Measurements from ENCODE around the gene ARHGEF28. TPM values are rescaled to one million over a fixed set of nuclear protein-coding genes. Genes with fewer than 3 reads are reported as not detected.

ARHGEF28 gene
- total and polyA plus RNA-seq, 8 donors = 14.9 to 36.2 (median 24.6) TPM

DNA sequence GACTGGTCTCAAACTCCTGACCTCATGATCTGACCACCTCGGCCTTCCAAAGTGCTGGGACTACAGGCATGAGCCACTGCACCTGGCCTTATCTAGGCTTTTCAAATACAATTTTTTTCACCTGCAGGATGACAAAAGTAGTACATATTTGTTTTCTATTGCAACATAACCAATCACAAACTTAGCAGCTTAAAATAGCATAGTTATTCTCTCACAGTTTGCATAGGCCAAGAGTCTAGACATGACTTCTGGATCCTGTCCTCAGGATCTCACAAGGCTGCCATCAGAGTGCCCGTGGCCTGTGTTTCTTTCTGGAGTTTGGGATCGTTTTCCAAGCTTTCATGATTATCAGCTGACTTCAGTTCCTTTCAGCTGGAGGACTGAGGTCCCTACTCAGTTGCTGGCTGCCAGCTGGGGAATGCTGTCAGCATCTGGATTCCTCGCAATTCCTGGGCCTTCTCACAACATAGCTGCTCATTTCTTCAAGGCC is 348.9 kb downstream of the ARHGEF28 start:
- Histone ChIP-seq H3K27me3 (no peaks in the 10 kb centered on the region), H3K27ac (peak overlapping the region in 1 of 4 donors; percentile 1), H3K36me3 (no peaks in the 10 kb centered on the region), H3K4me1 (no peaks in the 10 kb centered on the region), H3K9me3 (no peaks in the 10 kb centered on the region), H3K4me3 (no peak overlapping the region)
- peak; percentile 92 to 95 (median 93) for ATAC-seq
- 28 to 48% methylated on average over 4 of the region's 4 CpGs for WGBS, 2 donors
- FAIRE-seq = no peak
- DNase-seq = peak in 3 of 6 donors; percentile 34 to 50 (median 34)
- intact Hi-C loops (cut with DNase I) = no loop called here
- TF ChIP-seq, protein P1, sequence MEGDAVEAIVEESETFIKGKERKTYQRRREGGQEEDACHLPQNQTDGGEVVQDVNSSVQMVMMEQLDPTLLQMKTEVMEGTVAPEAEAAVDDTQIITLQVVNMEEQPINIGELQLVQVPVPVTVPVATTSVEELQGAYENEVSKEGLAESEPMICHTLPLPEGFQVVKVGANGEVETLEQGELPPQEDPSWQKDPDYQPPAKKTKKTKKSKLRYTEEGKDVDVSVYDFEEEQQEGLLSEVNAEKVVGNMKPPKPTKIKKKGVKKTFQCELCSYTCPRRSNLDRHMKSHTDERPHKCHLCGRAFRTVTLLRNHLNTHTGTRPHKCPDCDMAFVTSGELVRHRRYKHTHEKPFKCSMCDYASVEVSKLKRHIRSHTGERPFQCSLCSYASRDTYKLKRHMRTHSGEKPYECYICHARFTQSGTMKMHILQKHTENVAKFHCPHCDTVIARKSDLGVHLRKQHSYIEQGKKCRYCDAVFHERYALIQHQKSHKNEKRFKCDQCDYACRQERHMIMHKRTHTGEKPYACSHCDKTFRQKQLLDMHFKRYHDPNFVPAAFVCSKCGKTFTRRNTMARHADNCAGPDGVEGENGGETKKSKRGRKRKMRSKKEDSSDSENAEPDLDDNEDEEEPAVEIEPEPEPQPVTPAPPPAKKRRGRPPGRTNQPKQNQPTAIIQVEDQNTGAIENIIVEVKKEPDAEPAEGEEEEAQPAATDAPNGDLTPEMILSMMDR (IDR thresholded peaks at IDR 0.05) = peak in 1 of 4 donors; percentile 10

DNA sequence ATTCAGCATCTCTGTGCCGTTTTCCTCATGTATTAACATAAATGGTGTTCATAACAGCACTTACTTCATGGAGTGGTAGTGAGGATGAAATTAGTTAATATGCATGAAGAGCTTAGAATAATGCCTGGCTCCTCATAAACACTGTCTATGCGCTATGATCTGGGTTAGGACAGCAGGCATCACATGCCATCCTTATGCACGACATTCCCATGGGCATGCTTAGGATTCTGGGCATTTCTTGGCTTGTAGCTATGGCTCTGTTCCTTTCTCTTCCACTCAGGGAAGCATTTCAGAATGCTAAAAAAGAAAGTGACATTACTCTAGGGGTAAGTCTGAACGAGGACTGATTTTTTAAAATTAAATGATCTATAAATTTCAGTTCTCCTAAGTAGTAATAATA is 349.8 kb downstream of the ARHGEF28 start:
- 93 to 98% methylated on average over 4 of the region's 4 CpGs for WGBS, 2 donors
- DNase-seq (no peak), FAIRE-seq (no peak), ATAC-seq (no peak)
- Histone ChIP-seq H3K4me1 (no peaks in the 10 kb centered on the region), H3K9me3 (no peaks in the 10 kb centered on the region), H3K27ac (no peak overlapping the region), H3K27me3 (no peaks in the 10 kb centered on the region), H3K36me3 (no peaks in the 10 kb centered on the region), H3K4me3 (no peak overlapping the region)
- TF ChIP-seq, protein P1 (IDR thresholded peaks at IDR 0.05) = no peak
- intact Hi-C loops (cut with DNase I) = no loop called here

DNA sequence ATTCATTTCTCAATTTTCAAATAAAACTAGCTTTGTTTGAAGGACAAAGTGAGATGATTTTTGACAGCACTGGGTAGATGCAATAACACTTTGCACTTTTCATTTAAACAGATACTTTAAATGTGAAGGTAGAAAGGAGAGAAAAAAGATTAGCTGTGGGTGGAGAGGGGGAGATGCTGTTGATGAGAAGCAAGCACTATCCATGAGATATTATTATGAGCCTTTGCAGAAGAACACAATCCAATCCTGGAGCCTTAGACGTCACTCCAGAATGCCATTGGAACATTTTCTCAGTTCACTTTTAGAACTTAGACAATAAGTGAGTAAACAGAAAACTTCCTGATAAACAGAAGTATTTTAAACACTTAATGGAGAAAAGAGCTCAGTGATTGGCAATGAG is 351.1 kb downstream of the ARHGEF28 start:
- Histone ChIP-seq H3K4me3 (no peak overlapping the region), H3K4me1 (no peaks in the 10 kb centered on the region), H3K9me3 (no peaks in the 10 kb centered on the region), H3K27me3 (no peaks in the 10 kb centered on the region), H3K36me3 (no peaks in the 10 kb centered on the region), H3K27ac (no peak overlapping the region)
- DNase-seq (no peak), ATAC-seq (no peak), FAIRE-seq (no peak)
- intact Hi-C loops (cut with DNase I) = no loop called here
- TF ChIP-seq, protein P1 (IDR thresholded peaks at IDR 0.05) = no peak
- WGBS, 2 donors = 52 to 59% methylated on average over 1 of the region's 1 CpG

DNA sequence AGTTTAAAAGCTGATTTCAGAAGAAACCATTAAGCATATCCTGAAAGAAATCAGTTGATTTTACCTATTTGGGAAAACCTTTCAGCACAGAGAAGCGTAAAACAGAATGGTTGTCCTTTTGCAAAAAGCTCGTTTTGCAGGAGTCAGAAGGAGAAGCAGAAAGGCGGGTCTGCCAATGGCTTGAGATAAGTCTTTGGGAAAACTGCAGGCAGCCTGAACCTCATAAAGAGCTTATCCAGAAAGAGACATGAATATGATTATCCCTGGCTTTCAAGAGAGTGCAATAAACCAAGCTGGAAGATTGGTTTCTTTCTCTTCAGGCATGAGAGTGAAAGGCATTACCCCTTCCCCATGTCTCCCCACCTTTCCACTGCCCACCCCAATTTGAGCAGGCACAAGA is 353.3 kb downstream of the ARHGEF28 start:
- ATAC-seq = no peak
- Histone ChIP-seq H3K4me3 (no peak overlapping the region), H3K9me3 (no peaks in the 10 kb centered on the region), H3K27ac (no peak overlapping the region), H3K4me1 (no peaks in the 10 kb centered on the region), H3K36me3 (no peaks in the 10 kb centered on the region), H3K27me3 (no peaks in the 10 kb centered on the region)
- TF ChIP-seq, protein P1 (IDR thresholded peaks at IDR 0.05) = no peak
- intact Hi-C loops (cut with DNase I) = no loop called here
- 86 to 88% methylated on average over 3 of the region's 3 CpGs for WGBS, 2 donors
- DNase-seq = no peak
- no peak for FAIRE-seq

DNA sequence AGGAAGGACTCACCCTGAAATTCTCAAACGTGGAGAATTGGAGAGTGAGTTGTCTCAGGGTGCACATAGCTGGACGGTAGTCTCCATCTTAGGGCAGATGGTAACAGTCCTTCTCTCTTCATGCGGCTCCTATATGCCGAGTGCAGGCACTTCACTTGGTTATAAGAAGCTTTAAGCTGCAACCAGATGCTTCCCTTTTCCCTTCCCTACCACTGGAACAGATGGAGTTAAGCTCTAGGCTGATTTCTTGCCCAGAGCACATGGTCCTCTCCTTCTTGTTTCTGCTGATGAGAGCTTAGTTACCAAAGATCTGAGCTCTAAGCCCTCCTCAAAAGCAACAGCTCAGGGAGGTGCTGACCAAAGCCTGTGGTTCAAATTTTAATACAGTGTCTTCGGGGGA is 355.7 kb downstream of the ARHGEF28 start:
- 84 to 86% methylated on average over 5 of the region's 5 CpGs for WGBS, 2 donors
- Histone ChIP-seq H3K27ac (no peak overlapping the region), H3K27me3 (no peaks in the 10 kb centered on the region), H3K4me1 (peaks cover 0 to 5% (median 4%) of the 10 kb centered on the region in 3 donors), H3K9me3 (no peaks in the 10 kb centered on the region), H3K36me3 (no peaks in the 10 kb centered on the region), H3K4me3 (no peak overlapping the region)
- DNase-seq (no peak), FAIRE-seq (no peak), ATAC-seq (no peak)
- intact Hi-C loops (cut with DNase I) = no loop called here
- TF ChIP-seq, protein P1 (IDR thresholded peaks at IDR 0.05) = no peak

Data from pancreas (tissue), 10 donors.